ENCODE data around the gene PCDHGA11.
"Not testable (repeated sequence)": the region's sequence is repeated elsewhere in the genome, so short reads cannot be mapped to it uniquely, and the experiment has no call there.

GRCh38 chr5:141397756-141398551 lies 22.9 kb upstream of the PCDHGA11 start, which contains the start of gene PCDHGB5:
- peak; percentile 59 to 62 for TF ChIP-seq CTCF (IDR thresholded peaks at IDR 0.05; ENCODE audit: extremely low read depth in 1 of 2, insufficient read depth in 1 of 2, low read depth in 1 of 2, low read length in 2 of 2)
- not testable (repeated sequence) for TF ChIP-seq POLR2AphosphoS5 (IDR thresholded peaks at IDR 0.05; ENCODE audit: insufficient read depth, low read depth, low read length); EZH2 (IDR thresholded peaks at IDR 0.05; ENCODE audit: borderline replicate concordance, low read depth, low read length, severe bottlenecking); POLR2A (IDR thresholded peaks at IDR 0.05; ENCODE audit: low read depth, low read length); MAX (IDR thresholded peaks at IDR 0.05; ENCODE audit: insufficient read depth, insufficient read length); GATA2 (IDR thresholded peaks at IDR 0.05; ENCODE audit: insufficient read depth, insufficient read length, low read depth, low read length); JUN (IDR thresholded peaks at IDR 0.05; ENCODE audit: borderline replicate concordance, insufficient read depth, insufficient read length, low read depth); MYC (IDR thresholded peaks at IDR 0.05; ENCODE audit: low read depth, low read length)

All from endothelial cell of umbilical vein (primary cell).